HG03354 (cell line): ENCODE measurements around the gene WDR90.
A peak's percentile ranks its signal among the peaks of the same experiment; 100 is the strongest.
"Not testable (repeated sequence)": the region's sequence is repeated elsewhere in the genome, so short reads cannot be mapped to it uniquely, and the experiment has no call there.

Experiments
- ATAC-seq: cut with Tn5 transposase; IDR thresholded peaks from one replicate; pipeline ENCODE4 v1.9.1; 2021; ENCODE audit warnings: mild to moderate bottlenecking; ENCODE audit not compliant: unreplicated experiment, poor library complexity, severe bottlenecking

WDR90 gene

GRCh38 chr16:703406-703805 is 54.2 kb downstream of the WDR90 start:
- ATAC-seq: no peak

DNA sequence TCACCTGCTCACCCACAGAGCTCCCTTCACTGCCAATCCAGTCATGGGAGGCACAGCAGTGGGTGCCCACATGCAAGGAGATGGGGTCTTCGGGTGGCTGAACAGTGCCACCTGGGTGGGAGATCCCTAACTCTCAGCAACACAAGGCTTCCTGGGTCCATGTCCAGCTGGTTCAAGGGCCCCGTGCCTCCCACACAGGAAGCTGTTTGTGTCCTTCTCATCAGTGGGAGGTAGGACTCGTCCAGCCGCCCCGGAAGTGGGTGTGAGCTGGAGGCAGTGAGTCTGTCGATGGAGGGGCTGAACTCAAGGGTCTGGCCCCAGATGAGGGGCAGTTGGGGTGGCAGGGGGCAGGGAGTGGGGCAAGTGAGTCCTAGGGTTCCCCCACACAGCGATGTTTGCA is 54.9 kb downstream of the WDR90 start:
- ATAC-seq: no peak

DNA sequence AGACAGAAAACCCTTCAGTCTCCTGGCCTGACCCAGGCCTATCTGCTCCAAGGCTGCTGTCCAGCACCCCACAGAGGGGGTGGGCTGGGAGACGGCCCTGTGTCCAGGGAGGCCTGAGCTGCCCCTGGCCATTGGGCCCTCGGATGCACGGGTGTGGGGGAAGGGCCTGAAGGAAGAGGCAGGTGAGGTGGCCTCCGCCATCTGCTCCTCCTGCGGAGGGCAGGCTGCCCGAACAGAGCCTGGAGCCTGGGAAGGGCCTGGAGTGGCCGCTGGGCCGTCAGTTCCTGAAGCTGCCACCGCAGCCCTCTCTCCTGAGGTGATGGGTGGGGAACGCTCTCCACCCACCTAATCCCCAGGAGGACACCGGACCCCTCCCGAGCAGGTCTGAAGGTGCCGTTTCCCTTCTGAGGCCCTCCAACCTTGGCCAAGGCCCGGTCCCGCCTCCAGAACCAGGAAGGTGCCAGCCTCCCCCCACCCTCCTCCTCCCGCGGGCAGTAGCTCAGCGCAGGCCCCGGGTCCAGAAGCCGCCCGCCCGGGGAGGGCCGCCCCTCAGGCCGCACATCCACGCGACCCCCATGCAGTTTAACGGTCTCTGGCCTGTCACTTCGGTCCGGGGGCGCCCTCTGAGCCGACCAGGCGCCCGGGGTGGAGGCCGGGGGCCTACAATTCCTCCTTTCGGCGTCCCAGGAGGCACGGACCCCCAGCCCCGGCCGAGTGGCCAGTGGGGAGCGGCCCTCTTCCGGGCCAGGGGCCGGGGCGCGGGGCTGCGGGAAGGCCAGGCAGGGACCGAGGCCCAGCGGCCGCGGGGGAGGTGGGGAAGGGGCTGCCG is 55.6 kb downstream of the WDR90 start:
- no peak for ATAC-seq

- no peak for ATAC-seq
These were observed 56.4 kb downstream of the WDR90 start, which contains the start of gene FBXL16 for GRCh38 chr16:705431-706188. FBXL16 (minus strand) TSS chr16:705801; CDS start chr16:697405, 8,396 bp downstream.

GRCh38 chr16:706189-707061 is 57.3 kb downstream of the WDR90 start:
- ATAC-seq: no peak

DNA sequence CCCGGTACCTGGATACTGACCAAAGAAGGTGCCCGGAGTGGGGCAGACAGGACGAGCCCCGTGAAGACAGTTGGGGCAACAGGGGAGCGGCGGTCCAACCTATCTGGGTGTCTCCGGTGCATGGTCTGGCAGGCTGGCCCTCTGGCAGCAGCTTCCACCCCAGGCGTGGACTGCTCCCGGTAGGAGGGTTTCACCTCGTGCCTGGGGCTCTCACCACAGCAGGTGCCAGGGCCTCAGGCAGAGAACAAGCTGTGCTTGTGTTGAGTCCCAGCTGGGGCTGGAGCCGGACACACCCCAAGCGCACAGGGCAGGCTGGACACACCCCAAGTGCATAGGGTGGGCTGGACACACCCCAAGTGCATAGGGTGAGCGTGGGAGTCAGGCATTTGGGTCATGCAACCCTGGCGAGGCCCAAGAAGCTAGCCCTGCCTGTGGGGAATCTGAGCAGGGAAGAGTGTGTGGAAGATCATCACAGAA is 57.9 kb downstream of the WDR90 start:
- no peak for ATAC-seq

DNA sequence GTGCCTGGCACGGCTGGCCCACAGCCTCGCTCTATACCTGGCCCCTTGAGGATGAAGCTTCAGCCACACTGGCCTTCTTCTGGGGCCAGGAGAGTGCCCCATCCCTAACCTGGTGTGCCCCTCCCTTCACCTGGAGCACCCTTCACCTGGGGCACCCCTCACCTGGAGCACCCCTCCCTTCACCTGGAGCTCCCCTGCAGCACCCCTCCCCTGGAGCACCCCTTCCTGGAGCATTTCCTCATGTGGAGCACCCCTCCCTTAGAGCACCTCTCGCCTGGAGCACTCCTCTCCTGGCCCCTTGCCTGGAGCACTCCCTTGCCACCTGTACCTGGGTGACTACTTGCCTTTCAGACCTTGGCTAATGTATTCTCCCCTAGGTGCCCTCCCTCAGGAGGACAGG is 58.9 kb downstream of the WDR90 start:
- no peak for ATAC-seq

- ATAC-seq: no peak
These were observed 59.8 kb downstream of the WDR90 start for GRCh38 chr16:708959-709358.

- ATAC-seq: no peak
These were observed 60.7 kb downstream of the WDR90 start for GRCh38 chr16:709566-710499.

- ATAC-seq: no peak
These were observed 61.4 kb downstream of the WDR90 start for GRCh38 chr16:710500-711075.

DNA sequence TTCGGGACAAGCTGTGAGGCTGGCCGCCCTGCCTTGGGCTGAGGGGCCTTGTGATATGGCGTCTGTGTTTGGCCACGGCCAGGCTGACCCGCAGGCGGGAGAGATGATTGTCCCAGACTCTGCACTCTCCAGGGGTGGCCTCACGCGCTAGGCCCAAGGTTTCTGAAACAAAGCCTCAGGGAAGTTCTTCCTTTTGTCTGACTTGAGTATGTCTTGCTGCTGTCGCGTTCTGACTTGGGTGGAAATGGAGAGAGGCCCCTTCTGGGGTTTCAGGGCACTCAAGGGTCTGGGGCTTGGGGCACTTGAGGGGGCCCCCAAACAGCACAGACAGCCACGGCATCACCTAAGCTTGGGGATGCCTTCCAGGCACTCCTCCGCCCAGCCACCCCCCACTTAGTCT is 61.9 kb downstream of the WDR90 start:
- ATAC-seq: no peak

- ATAC-seq: no peak
These were observed 62.6 kb downstream of the WDR90 start for GRCh38 chr16:711548-712320.

DNA sequence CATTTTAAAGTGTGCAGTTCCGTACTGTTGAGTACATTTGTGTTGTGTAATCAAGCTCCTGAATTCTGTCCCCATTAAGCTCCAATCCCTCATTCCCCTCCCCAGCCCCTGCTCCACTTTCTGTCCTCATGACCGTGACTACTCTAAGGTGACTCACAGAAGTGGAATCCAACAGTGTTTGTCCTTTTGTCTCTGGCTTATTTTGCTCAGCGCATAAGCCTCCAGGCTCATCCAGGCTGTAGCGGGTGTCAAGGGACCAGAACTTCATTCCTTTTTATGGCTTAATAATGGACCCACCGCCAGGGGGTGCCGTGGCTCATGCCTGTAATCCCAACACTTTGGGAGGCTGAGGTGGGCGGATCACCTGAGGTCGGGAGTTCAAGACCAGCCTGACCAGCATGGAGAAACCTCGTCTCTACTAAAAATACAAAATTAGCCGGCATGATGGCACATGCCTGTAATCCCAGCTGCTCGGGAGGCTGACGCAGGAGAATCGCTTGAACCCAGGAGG is 63.6 kb downstream of the WDR90 start:
- ATAC-seq: not testable (repeated sequence)

DNA sequence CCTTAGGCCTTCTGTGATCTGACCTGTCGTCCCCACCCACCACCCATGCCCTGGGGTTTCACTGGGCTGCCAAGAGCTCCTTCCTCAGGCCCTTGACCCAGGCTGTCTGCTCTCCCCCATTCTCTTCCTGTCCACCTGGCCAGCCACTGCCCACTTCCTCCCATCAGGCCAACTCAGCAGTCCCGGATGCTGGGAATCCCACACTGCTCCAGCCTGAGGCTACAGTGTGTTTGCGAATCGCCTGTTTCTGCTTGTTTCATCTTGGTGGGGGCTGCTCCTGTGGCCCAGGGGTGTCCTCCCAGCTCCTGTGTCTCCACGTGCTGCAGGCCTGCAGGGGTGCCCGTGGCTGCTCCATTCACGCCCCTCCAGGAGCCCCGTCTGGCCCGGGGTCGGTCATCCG is 64.9 kb downstream of the WDR90 start:
- no peak for ATAC-seq

DNA sequence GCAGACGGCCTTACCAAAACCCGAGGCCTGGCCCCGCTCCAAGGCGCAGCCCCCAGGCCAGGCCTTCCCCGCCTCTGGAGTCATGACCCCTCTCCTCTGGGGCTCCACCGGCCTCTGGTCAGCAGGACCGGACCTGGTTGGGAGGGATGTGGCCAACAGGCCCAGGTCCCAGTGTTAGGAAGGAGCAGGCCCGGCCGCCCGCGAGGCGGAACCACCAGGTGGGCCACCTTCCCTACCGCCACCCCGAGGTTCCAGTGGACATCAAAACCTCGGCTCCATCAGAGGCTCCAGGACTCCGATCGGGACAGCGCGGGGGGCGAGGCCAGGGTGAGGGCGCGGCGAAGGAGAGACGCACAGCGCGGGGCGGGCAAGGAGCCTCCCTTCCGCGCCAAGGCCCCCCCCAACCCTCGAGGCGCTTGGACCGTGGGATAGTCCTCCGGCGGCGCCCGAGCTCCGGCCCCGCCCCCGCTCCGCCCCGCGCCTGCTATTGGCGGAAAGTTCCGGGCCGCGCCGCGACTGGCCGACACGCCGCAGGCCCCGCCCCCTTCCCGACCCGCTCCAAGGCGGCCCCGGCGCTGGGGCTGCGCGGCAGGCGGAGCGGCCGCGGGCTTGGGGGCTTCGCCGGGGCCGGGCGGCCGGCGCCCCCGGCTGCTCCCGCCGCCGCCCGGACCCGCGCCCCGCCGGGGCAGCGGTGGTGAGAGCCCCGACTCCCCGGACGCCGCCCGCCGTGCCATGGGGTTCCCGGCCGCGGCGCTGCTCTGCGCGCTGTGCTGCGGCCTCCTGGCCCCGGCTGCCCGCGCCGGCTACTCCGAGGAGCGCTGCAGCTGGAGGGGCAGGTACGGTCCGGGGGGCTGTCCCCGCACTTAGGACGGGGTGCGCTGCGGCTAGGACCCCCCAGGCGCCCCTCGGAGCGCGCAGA is 65.7 kb downstream of the WDR90 start, which contains the start of gene METRN:
TSS of gene METRN (plus strand) at position 561 of the 919 bp plus-strand sequence. CDS start at position 733, 172 bp downstream.
- peak; percentile 80 for ATAC-seq

GRCh38 chr16:715477-716199 is 66.5 kb downstream of the WDR90 start:
- peak; percentile 9 for ATAC-seq
